Erythroblast (primary cell): ENCODE measurements around the gene PIP4K2A.

Experiments used
- GATA1 ChIP-seq: IDR thresholded peaks from 2 replicates; pipeline ENCODE4 v1.6.1; 2011; ENCODE audit warnings: low read depth, mild to moderate bottlenecking, control low read depth, low read length, moderate library complexity
- POLR2A ChIP-seq: IDR thresholded peaks from 2 replicates; pipeline ENCODE4 v1.6.1; 2011; ENCODE audit warnings: mild to moderate bottlenecking, low read length

GRCh38 chr10:22501413-22501812 lies 213.0 kb downstream of the PIP4K2A start:
- TF ChIP-seq POLR2A (no peak), GATA1 (no peak)
